HG03469 (cell line): ENCODE data around the gene ZBTB39.
"Not testable (repeated sequence)": the region's sequence is repeated elsewhere in the genome, so short reads cannot be mapped to it uniquely, and the experiment has no call there.

Experiments
- ATAC-seq: cut with Tn5 transposase; IDR thresholded peaks from one replicate; pipeline ENCODE4 v1.9.1; 2021; ENCODE audit warnings: mild to moderate bottlenecking, moderate library complexity, moderate number of reproducible peaks; ENCODE audit not compliant: unreplicated experiment

Gene ZBTB39

DNA sequence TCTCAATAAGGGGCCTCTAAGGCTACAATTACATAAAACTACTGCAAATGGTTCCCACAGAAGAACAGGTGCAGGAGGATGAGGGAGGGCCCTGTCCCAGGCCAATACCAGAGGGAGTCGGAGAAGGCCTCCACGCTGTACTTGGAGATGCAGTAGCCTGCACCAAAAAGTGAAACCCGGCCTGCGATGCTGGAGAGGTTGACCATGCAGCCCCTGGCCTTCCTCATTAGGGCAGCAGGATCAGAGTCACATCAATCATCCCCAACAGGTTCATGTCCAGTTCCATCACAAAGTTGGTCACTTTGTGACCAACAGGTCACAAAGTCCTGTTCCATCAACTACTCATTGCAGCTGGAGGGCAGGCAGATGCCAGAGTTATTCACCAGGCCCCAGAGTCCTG is 23.0 kb downstream of the ZBTB39 start:
- no peak for ATAC-seq

GRCh38 chr12:56982578-56983236 is 23.6 kb downstream of the ZBTB39 start:
- not testable (repeated sequence) for ATAC-seq

GRCh38 chr12:56980941-56981530 is 25.3 kb downstream of the ZBTB39 start:
- no peak for ATAC-seq

DNA sequence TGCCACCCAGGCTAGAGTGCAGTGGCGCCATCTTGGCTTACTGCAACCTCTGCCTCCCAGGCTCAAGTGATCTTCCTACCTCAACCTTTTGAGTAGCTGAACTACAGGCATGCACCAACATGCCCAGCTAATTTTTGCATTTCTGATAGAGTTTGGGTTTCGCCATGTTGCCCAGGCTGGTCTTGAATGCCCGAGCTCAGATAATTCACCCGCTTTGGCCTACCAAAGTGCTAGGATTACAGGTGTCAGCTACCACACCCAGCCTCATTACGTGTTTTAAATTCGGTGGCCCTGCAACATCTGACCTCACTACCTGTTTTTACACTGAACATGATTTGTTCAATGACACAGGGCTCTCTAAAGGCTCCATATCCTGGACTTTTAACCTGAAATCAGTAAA is 26.1 kb downstream of the ZBTB39 start:
- ATAC-seq, result no peak

DNA sequence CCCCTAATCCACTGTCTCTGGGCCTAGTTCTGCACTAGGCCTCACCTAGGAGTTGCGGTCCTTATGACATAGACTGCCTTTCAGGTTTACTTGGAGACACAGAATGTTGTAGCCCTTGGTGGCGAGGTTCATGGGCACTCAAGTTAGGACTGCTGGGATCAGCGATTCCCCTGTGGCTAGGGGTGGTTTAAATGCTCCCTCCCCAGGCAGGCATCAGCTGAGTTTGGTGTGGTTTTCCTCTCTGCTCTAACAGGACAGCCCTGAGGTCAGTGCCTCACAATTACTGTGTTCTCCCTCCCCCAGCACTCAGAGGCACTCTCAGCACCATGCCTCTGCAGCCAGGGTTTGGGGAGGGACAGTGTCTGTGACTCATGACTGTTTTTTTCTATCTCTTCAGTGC is 26.7 kb downstream of the ZBTB39 start:
- ATAC-seq, result no peak

- no peak for ATAC-seq
These were observed 27.8 kb downstream of the ZBTB39 start for GRCh38 chr12:56978397-56979138.

DNA sequence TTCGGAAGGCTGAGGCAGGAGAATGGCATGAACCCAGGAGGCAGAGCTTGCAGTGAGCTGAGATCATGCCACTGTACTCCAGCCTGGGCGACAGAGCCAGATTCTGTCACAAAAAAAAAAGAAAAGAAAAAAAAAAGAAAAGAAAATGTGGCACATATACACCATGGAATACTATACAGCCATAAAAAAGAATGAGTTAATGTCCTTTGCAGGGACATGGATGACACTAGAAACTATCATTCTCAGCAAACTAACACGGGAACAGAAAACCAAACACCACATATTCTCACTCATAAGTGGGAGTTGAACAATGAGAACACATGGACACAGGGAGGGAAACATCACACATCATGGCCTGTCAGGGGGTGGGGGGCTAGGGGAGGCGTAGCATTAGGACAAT is 29.0 kb downstream of the ZBTB39 start:
- ATAC-seq, result not testable (repeated sequence)

GRCh38 chr12:56974224-56974623 is 32.1 kb downstream of the ZBTB39 start:
- ATAC-seq, result not testable (repeated sequence)

DNA sequence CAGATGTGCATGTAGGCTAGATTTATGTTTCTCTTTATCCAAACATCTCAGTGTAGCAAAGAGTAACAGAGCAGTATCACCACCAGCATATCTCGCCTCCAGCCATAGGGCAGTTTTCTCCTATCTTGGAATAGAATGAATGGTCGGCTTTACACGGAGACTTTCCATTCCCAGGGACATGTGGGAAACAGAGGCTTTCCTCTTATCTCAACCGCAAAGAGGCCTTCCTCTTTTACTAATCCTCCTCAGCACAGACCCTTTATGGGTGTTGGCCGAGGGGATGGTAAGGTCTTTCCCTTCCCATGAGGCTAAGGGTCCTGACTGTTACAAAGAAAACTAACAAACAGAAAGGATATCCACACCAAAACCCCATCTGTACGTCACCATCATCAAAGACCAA is 37.4 kb downstream of the ZBTB39 start:
- ATAC-seq, result not testable (repeated sequence)

DNA sequence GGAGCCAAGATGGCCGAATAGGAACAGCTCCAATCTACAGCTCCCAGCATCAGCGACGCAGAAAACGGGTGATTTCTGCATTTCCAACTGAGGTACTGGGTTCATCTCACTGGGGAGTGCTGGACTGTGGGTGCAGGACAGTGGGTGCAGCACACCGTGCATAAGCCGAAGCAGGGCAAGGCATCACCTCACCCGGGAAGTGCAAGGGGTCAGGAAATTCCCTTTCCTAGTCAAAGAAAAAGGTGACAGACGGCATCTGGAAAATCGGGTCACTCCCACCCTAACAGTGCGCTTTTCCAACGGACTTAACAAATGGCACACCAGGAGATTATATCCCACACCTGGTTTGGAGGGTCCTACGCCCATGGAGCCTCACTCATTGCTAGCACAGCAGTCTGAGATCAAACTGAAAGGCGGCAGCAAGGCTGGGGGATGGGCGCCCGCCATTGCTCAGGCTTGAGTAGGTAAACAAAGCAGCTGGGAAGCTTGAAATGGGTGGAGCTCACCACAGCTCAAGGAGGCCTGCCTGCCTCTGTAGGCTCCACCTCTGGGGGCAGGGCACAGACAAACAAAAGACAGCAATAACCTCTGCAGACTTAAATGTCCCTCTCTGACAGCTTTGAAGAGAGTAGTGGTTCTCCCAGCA is 40.2 kb downstream of the ZBTB39 start:
- not testable (repeated sequence) for ATAC-seq

DNA sequence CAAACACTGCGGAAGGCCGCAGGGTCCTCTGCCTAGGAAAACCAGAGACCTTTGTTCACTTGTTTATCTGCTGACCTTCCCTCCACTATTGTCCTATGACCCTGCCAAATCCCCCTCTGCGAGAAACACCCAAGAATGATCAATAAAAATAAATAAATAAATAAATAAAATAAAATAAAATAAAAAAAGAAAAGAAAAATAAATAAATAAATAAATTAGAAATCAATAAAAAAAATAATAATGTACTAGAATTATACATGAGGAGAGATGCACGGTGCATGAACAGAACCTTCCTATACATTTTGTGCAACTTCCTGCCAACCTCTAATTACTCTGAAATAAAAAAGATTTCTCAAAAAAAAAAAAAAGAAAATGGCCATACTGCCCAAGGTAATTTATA is 41.2 kb downstream of the ZBTB39 start:
- not testable (repeated sequence) for ATAC-seq

DNA sequence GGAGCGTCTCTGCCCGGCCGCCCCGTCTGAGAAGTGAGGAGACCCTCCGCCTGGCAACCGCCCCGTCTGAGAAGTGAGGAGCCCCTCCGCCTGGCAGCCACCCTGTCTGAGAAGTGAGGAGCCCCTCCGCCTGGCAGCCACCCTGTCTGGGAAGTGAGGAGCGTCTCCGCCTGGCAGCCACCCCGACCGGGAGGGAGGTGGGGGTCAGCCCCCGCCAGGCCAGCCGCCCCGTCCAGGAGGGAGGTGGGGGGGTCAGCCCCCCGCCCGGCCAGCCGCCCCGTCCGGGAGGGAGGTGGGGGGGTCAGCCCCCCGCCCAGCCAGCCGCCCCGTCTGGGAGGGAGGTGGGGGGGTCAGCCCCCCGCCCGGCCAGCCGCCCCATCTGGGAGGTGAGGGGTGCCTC is 42.8 kb downstream of the ZBTB39 start:
- ATAC-seq, result not testable (repeated sequence)

- ATAC-seq, result not testable (repeated sequence)
These were observed 44.1 kb downstream of the ZBTB39 start for GRCh38 chr12:56962247-56962646.

DNA sequence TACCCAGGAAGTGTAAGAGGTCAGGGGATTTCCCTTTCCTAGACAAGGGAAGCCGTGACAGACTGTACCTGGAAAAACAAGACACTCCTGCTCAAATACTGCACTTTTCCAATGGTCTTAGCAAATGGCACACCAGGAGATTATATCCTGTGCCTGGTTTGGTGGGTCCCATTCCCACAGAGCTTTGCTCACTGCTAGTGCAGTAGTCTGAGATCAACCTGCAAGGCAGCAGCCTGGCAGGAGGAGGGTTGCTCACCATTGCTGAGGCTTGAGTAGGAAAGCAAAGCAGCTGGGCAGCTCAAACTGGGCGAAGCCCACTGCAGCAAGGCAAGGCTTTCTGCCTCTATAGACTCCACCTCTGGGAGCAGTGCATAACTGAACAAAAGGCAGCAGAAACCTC is 47.9 kb downstream of the ZBTB39 start:
- ATAC-seq, result no peak

GRCh38 chr12:56957229-56958052 is 48.9 kb downstream of the ZBTB39 start, which contains the start of gene RDH16:
Gene RDH16 (minus strand): TSS chr12:56957608. CDS start chr12:56957462, 146 bp downstream.
- ATAC-seq, result no peak

- no peak for ATAC-seq
These were observed 50.6 kb downstream of the ZBTB39 start for GRCh38 chr12:56955631-56956256.

GRCh38 chr12:56954958-56955355 is 51.4 kb downstream of the ZBTB39 start:
- no peak for ATAC-seq

GRCh38 chr12:56954057-56954957 is 52.0 kb downstream of the ZBTB39 start:
- no peak for ATAC-seq

- no peak for ATAC-seq
These were observed 53.0 kb downstream of the ZBTB39 start for GRCh38 chr12:56953314-56953713.
